HG02938 (cell line): ENCODE data around the gene BTG2.
"Not testable (repeated sequence)": the region's sequence is repeated elsewhere in the genome, so short reads cannot be mapped to it uniquely, and the experiment has no call there.

ENCODE experiments used
- ATAC-seq: cut with Tn5 transposase; IDR thresholded peaks from one replicate; pipeline ENCODE4 v1.9.1; 2021; ENCODE audit warnings: mild to moderate bottlenecking, moderate library complexity; ENCODE audit not compliant: unreplicated experiment

BTG2 gene

GRCh38 chr1:203291201-203292096 is 13.9 kb upstream of the BTG2 start:
- ATAC-seq, result no peak

GRCh38 chr1:203295796-203296195 is 9.5 kb upstream of the BTG2 start:
- no peak for ATAC-seq

DNA sequence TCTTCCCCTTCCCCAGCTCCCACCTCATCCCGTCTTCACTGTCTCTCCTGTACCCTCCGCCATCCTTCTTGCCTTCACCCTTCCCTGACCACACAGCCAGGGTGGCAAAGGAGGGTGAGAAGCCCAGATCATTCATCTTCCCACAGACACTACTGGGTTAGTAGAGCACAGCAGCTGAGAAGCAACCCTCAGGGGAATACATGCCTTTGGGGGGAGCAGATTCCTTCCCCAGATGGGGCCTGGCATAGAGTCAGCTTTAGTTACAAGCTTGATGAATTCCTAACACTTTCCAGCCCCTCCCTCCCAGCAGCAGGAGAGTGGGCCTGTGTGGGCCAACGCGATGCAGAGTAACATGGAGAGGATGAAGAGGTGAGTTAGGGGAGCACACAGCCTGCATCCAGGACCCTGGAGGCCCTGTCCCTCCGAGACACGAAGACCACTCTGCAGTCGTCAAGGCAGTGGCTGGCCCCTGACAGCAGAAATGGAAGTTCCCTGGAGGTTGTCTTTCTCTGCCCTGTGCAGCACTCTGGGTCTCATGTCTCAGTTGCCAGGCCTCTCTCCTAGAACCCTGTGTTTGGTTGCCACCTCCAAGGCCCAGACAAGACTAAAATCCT is 8.8 kb upstream of the BTG2 start:
- ATAC-seq, result no peak

- ATAC-seq, result no peak
Observed at GRCh38 chr1:203299169-203299568, 6.2 kb upstream of the BTG2 start.

- ATAC-seq, result not testable (repeated sequence)
Observed at GRCh38 chr1:203299719-203300429, 5.4 kb upstream of the BTG2 start.

- no peak for ATAC-seq
Observed at GRCh38 chr1:203300441-203301330, 4.6 kb upstream of the BTG2 start.

DNA sequence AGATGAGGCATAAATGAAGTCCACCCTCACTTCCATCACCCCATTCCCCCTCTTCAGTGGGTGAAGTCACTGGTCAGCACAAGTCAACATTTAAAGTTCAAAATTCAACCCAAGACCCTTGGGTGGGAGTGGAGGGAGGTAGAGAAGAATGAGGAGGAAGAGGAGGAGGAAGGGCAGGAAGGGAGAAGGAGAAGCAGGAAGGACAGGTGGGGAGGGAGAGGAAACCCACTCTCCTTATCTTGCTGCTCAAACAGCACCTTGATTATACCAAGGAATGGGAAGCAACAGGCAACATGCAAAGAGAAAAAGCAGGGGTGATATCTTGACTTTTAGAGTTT is 4.0 kb upstream of the BTG2 start:
- ATAC-seq, result no peak

DNA sequence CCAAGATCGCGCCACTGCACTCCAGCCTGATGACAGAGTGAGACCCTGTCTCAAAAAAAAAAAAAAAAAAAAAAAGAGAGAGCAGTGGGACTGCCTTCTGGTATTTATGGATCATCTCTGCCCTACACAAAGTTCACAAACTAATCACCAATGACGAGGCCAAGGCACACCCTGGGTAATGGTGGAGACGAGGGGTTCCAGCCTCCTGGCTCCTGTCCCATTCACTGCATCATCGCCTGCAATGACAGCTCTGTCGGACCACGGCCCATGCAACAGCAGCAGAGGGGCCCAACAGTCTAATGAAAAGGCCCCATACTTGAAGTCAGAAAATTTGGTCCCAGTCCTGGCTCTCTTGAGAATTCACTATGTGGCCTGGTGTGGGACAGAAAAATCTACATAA is 2.9 kb upstream of the BTG2 start:
- no peak for ATAC-seq

DNA sequence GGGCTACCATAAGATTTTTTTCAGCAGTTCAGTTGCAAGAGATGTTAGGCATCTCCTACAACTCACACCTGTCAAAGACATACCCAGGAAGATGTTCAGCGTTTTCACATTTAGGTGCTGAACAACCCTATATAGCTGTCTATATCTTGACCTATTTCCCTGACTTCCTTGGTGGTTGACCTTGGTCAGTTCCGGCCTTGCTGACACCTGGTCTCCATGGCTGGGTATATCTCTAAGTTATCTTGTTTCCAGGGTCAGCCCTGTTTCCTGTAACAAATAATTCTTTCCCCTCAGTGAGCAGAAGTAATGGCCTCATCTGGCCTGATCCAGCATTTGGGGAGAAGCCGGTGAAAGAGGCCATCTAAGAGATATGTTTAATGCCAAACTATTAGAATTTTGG is 2.4 kb upstream of the BTG2 start:
- no peak for ATAC-seq

DNA sequence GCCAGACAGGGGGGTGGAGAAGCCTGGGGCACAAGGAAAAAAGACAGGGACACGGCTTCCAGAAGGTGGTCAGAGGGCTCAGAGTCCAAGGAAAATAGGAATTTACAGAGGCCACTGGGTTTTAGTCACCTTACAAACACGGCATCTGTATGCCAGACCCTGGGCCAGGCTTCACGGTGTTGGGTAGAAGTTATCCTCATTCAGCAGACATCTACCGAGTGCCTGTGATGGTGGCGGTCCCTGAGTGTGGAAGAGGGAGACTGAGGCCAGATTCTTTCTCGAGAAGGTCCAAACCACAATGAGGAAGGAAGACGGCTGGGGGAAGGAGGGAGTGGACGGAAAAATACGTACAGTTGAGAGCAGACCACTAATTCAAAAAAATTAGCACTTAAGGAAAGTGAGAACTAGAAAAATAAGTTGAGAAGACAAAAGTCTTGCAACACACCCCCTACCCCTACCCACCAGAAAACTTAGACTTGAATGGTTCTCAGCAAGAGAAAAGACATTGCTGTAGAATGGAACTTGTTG is 864 bp upstream of the BTG2 start:
- no peak for ATAC-seq

- peak; percentile 12 for ATAC-seq
Observed at GRCh38 chr1:203305809-203306088, 430 bp downstream of the BTG2 start.

GRCh38 chr1:203306089-203306964 is 1.0 kb downstream of the BTG2 start:
- no peak for ATAC-seq

DNA sequence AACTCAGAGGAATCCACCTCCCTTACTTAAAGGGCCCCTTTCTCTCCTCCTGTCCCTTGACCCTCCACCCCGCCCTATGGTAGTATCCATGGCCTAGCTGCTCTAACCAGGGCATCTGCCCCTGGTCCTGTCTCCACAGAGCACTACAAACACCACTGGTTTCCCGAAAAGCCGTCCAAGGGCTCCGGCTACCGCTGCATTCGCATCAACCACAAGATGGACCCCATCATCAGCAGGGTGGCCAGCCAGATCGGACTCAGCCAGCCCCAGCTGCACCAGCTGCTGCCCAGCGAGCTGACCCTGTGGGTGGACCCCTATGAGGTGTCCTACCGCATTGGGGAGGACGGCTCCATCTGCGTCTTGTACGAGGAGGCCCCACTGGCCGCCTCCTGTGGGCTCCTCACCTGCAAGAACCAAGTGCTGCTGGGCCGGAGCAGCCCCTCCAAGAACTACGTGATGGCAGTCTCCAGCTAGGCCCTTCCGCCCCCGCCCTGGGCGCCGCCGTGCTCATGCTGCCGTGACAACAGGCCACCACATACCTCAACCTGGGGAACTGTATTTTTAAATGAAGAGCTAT is 1.7 kb downstream of the BTG2 start:
- ATAC-seq, result no peak

GRCh38 chr1:203307641-203308126 is 2.4 kb downstream of the BTG2 start:
- no peak for ATAC-seq

DNA sequence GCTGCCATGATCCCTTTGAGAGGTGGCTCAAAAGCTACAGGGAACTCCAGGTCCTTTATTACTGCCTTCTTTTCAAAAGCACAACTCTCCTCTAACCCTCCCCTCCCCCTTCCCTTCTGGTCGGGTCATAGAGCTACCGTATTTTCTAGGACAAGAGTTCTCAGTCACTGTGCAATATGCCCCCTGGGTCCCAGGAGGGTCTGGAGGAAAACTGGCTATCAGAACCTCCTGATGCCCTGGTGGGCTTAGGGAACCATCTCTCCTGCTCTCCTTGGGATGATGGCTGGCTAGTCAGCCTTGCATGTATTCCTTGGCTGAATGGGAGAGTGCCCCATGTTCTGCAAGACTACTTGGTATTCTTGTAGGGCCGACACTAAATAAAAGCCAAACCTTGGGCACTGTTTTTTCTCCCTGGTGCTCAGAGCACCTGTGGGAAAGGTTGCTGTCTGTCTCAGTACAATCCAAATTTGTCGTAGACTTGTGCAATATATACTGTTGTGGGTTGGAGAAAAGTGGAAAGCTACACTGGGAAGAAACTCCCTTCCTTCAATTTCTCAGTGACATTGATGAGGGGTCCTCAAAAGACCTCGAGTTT is 3.1 kb downstream of the BTG2 start:
- ATAC-seq, result no peak

DNA sequence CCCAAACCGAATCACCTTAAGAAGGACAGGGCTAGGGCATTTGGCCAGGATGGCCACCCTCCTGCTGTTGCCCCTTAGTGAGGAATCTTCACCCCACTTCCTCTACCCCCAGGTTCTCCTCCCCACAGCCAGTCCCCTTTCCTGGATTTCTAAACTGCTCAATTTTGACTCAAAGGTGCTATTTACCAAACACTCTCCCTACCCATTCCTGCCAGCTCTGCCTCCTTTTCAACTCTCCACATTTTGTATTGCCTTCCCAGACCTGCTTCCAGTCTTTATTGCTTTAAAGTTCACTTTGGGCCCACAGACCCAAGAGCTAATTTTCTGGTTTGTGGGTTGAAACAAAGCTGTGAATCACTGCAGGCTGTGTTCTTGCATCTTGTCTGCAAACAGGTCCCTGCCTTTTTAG is 3.6 kb downstream of the BTG2 start:
- no peak for ATAC-seq

DNA sequence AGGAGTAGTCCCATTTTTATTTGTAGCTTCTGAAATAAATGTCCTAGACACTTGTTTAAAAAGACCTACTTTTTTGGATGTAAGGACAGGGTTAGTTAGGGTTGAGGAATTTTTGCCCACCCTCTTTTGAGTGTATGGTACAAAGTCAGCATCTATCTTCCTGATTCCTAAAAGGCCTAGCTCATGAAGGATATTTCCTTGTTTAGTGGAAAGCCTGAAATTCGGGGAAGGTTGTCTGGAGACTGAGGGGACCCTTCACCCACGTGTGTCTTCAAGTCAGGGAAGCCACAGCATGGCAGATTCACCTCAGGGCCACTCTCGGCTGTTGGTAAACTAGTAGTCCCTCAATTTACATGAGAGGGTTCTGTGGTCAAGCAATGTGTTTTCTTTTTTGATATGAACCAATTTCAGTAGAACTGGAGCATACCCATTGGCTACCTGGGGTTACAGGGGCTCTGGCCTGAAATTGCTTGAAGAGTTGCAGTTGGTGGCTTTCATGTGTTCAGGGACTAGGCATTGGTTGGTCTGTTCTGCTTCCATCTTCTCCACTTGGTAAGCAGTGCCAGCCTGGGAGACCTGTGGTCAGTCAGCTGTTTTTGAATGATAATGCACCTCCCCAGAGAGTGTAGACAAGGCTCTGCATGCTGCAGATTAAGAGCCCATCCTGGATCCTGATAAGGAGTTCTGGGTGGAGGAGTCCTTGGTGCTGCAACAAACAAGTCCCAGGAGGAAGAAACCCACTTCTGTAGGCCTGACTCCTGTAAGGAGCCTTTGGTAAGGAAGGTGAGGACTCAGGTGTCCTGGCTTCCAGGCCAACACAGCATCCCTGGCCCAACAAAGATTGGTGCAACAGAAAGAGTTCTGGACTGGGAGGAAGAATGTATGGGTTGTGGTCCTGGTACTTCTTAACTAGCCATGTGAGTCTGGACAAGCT is 6.3 kb downstream of the BTG2 start:
- no peak for ATAC-seq
